Skeletal muscle satellite cell (primary cell): ENCODE measurements around the gene MSMP.
A peak's percentile ranks its signal among the peaks of the same experiment; 100 is the strongest.

ENCODE experiments used
- H3K27me3 ChIP-seq: 2 replicates; pipeline ENCODE4 v1.7.0; 2013; ENCODE audit warnings: low read length; ENCODE audit not compliant: control insufficient read depth, insufficient read depth
- H3K36me3 ChIP-seq: 2 replicates; pipeline ENCODE4 v1.7.0; 2013; ENCODE audit warnings: mild to moderate bottlenecking, control low read depth, low read length; ENCODE audit not compliant: insufficient read depth
- H3K4me1 ChIP-seq: 2 replicates; pipeline ENCODE4 v1.7.0; 2013; ENCODE audit warnings: low read length; ENCODE audit not compliant: control insufficient read depth, insufficient read depth
- H3K4me2 ChIP-seq: 2 replicates; pipeline ENCODE4 v1.7.0; 2013; ENCODE audit warnings: mild to moderate bottlenecking, low read length
- H3K4me3 ChIP-seq: 2 replicates; pipeline ENCODE4 v1.7.0; 2013; ENCODE audit warnings: low read length
- H3K9ac ChIP-seq: 2 replicates; pipeline ENCODE4 v1.7.0; 2013; ENCODE audit warnings: mild to moderate bottlenecking, low read depth, low read length, moderate library complexity
- H3K9me3 ChIP-seq: replicated peaks from 2 replicates; pipeline ENCODE4 v1.7.0; 2013; ENCODE audit warnings: mild to moderate bottlenecking, control low read depth, low read length

The MSMP gene

DNA sequence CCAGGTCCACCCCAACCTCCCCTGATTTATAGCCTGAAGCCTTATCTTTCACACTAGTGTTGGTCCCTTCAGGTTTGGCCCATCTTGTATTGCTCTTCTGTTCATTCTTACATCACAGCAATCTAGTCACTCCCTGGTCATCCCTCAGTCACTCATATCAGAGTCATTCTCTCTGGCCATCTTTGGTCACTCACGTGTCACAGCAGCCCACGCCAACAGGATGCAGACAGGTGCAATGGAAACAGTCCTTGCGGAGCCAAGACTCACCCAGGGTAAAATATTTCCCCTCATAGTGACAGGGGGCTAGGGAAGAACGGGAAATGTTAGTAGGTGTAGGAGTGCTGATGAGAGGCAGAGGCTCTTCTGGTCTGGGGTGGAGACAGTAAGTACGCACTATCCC is 610 bp downstream of the MSMP start:
- H3K36me3 ChIP-seq: peaks cover 43% of the 10 kb centered on the region

DNA sequence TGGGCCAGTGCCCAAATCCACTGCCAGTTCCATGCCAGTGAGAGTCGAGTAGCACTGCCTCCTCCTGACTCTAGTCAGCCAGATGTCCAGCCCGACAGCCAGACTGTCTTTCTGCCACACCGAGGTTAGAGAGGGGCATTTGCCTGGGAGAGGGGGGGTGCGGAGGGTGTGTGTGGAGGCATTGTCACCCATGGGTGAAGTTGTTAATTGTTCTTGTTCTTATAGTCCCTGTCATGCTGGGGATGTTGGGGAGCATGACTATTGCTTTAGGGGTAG is 3.9 kb downstream of the MSMP start:
- peaks cover 32% of the 10 kb centered on the region for H3K4me1 ChIP-seq
- peak overlapping the region; percentile 94 for H3K9ac ChIP-seq
- H3K36me3 ChIP-seq: peaks cover 43% of the 10 kb centered on the region
- H3K27me3 ChIP-seq: no peaks in the 10 kb centered on the region
- H3K9me3 ChIP-seq: no peaks in the 10 kb centered on the region
- peak overlapping the region; percentile 89 for H3K4me3 ChIP-seq
- peak overlapping the region; percentile 89 for H3K4me2 ChIP-seq

More for the DNA sequence above, 610 bp downstream of the MSMP start:
- no peaks in the 10 kb centered on the region for H3K27me3 ChIP-seq
- H3K9ac ChIP-seq: no peak overlapping the region
- no peak overlapping the region for H3K4me2 ChIP-seq
- no peaks in the 10 kb centered on the region for H3K9me3 ChIP-seq
- H3K4me1 ChIP-seq: peaks cover 25% of the 10 kb centered on the region
- H3K4me3 ChIP-seq: no peak overlapping the region

DNA sequence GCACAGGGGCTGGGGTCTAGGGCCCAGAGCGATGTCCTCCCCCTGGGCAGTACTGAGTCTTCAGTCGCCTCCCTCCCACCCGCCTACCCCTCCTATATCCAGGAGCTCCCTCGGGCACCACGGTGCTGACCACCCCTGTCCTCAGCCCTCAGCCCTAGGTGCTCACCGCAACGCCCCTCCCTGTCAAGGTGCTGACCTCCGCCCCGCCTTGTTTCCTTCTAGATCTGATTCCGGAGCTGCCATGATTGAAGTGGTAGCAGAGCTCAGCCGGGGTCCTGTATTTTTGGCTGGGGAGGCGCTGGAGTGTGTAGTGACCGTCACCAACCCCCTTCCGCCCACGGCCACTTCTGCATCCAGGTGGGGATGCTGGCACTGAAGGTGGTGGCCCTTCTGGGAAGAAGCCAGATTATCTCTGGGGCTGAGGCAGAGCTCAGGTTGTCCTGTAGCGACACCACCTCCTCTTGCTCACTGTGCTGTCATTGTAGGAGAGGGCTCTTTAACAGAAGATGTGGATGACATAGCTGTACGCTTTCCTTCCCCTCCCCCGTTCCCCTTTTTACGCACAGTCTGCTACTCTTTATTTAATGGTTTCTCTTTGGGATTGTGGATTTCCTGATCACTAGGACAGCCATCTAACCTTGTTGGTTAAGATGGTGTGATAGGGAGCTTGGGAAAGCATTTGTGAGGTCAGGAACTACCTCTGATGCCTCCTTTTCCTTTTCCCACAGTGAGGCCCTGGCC is 4.4 kb downstream of the MSMP start:
- Histone ChIP-seq H3K4me2 (peak overlapping the region; percentile 89), H3K36me3 (peaks cover 43% of the 10 kb centered on the region), H3K4me1 (peaks cover 32% of the 10 kb centered on the region), H3K27me3 (no peaks in the 10 kb centered on the region), H3K4me3 (peak overlapping the region; percentile 89), H3K9me3 (no peaks in the 10 kb centered on the region), H3K9ac (peak overlapping the region; percentile 94)

DNA sequence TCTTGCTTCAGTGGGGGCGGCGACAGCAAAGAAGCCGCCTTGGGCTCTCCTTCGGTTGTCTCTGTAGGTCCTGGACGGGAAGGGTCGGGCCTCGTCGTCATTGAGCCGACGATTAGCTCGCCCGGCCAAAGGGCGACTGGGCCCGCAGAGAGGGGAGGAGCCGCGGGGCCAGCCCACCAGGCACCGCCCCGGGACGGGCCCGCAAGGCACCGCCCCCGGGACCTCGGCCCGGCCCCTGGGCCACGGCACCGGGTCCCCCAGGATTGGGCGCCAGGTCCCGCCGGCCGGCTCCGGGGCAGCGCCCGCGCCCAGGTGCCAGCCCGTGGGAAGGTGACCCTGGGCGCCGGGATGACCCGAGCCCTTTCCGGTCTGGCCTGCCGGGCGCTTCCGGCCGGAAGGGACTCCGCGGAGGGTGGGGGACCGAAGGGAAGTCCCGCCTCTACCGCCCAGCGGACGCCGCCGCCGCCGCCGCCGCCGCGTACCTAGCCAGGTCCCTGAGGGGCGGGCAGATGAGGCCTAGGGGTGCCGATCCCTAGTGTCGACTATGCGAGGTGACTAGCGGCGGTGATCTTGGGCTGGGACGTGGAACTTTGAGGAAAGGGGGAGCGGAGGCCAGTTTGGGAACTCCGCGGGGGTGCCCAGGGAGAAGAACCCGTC is 5.1 kb downstream of the MSMP start, which contains the start of the genes GBA2 and RGP1:
TSS of gene GBA2 (minus strand) at position 371 of the 657 bp plus-strand sequence. CDS start 524 bp downstream, outside the sequence.
TSS of gene RGP1 (plus strand) at position 430 of the 657 bp plus-strand sequence. CDS start 469 bp downstream, outside the sequence.
- Histone ChIP-seq H3K9me3 (no peaks in the 10 kb centered on the region), H3K36me3 (peaks cover 45% of the 10 kb centered on the region)

DNA sequence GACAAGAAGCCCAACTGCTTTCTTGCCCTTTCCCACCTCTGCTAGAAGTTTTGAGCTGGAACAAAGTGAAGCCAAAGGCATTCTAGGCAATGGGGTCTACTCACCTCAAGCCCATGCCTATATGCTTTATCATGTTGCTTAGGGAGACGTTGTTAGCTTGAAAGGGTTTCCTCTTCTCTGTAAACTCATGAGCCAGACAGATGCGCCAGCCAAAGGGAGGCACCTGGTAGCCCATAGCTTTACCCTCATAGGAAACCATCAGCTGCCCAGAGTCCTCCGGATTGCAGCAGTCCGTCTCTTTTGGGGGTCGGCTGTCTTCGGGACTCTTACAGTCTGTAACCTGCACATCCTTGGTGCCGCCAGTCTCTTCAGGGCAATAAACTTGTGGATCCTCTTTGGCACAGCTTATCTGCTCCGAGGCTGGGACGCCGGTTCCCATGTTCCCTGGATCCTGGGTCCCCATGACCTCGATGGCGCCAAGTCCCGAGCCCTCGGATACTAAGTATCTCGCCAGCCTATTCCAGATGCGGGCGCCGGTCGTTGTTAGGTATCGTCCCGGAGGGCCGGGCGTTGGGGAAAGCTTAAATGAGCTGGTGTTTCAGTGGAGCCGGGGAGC is 5.7 kb downstream of the MSMP start:
- peak overlapping the region; percentile 89 for H3K4me2 ChIP-seq
- H3K27me3 ChIP-seq: no peaks in the 10 kb centered on the region
- peaks cover 45% of the 10 kb centered on the region for H3K36me3 ChIP-seq
- H3K4me3 ChIP-seq: peak overlapping the region; percentile 89
- peak overlapping the region; percentile 94 for H3K9ac ChIP-seq
- H3K9me3 ChIP-seq: no peaks in the 10 kb centered on the region
- peaks cover 32% of the 10 kb centered on the region for H3K4me1 ChIP-seq

More for the DNA sequence above, 5.1 kb downstream of the MSMP start, which contains the start of the genes GBA2 and RGP1:
- Histone ChIP-seq H3K27me3 (no peaks in the 10 kb centered on the region), H3K4me1 (peaks cover 32% of the 10 kb centered on the region), H3K4me2 (peak within 1 kb of the TSS; percentile 89), H3K9ac (peak within 1 kb of the TSS; percentile 94), H3K4me3 (peak within 1 kb of the TSS; percentile 89)

DNA sequence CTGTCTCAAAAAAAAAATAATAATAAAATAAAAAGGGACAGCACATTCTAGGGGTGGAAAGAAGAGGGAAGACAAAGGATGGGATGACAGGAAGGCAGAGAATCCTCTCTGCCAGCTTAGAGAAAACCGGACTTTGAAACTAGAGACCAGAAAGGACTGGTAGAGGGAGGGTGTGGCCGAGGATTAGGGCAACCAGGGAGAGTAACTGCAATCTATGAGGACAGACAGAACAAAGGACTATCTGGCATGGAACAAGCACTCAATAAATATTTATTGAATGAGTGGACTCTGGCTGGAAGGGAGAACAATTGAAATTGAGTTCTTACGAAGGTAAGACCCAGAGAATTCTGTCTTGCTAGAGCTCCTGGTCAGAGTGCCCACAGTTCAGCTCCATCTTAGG is 7.5 kb downstream of the MSMP start:
- Histone ChIP-seq H3K4me3 (peak overlapping the region; percentile 89), H3K9ac (peak overlapping the region; percentile 18), H3K36me3 (peaks cover 44% of the 10 kb centered on the region), H3K4me2 (peak overlapping the region; percentile 89), H3K27me3 (no peaks in the 10 kb centered on the region), H3K9me3 (no peaks in the 10 kb centered on the region), H3K4me1 (peaks cover 32% of the 10 kb centered on the region)

DNA sequence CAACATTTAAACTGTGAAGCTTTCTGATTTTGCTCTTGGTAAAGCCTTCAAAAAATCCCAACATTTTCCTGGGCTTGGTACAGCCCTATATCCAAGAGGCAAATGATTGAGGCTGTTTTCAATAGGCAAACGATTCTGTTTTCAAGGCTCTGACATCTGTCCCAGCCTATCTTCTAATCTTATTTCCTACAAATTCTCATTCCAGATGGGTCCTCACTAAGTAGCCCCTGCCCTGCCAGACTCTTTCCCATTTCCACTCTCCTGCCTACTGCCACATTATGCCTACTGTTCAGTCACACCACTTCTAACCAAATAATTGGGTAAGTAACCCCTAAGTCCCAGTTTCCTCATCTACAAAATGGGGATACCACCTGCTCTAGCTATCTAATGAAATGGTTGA is 8.5 kb downstream of the MSMP start:
- Histone ChIP-seq H3K36me3 (peaks cover 42% of the 10 kb centered on the region), H3K4me1 (peaks cover 32% of the 10 kb centered on the region)

DNA sequence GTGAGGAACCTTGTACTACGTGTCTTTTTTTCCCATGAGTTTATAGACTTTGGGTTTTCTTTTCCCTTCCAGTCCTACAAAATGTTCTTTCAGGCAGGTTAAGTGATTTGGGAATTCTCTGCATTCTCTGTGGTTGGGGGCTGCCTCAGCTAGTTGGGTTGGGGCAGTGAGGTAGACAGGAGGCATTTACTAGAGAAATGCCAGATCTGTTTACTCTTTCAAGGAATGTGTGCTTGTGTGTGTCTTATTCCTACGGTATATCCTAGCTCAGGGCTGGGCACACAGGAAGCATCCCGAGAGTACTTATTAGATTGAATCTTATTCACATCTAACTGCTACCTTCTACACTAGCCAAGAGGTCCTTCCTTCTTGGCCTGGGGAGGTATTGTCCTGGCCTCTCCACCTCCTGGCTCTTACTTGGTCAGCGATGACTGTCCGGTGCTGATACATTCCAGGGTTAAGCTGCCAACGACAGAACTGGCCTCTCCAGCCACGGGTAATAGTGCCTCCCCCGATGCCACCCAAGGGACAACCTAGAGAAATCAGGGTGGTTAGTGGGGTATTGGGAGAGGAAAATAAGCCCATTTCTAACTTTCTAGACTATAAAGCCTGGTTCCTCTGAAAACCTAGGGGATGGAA is 10.1 kb downstream of the MSMP start:
- Histone ChIP-seq H3K36me3 (peaks cover 55% of the 10 kb centered on the region), H3K4me2 (no peak overlapping the region), H3K9ac (no peak overlapping the region), H3K9me3 (no peaks in the 10 kb centered on the region), H3K4me1 (peaks cover 24% of the 10 kb centered on the region), H3K27me3 (no peaks in the 10 kb centered on the region), H3K4me3 (no peak overlapping the region)

More for the DNA sequence above, 8.5 kb downstream of the MSMP start:
- H3K9me3 ChIP-seq: no peaks in the 10 kb centered on the region
- H3K4me3 ChIP-seq: peak overlapping the region; percentile 89
- H3K4me2 ChIP-seq: peak overlapping the region; percentile 89
- H3K27me3 ChIP-seq: no peaks in the 10 kb centered on the region
- no peak overlapping the region for H3K9ac ChIP-seq

DNA sequence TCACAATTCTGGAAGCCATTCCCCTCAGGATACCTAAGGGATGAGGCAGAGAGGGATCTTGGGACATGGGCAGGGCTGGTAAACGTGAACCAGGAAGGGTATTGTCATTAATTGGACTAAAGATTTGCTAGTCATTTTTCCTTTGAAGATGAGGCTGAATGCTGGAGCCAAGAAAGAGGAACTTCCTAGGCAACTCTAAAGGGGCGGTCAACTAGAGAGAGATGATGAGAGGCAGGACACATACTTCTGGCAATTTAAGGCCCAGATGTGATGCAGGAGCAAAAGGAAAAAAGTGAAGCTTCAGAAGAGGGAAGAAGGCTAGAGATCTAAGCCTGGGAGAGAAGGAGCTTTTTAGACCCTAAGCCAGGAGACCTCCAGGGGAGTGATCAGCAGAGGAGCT is 10.6 kb downstream of the MSMP start:
- no peak overlapping the region for H3K4me3 ChIP-seq
- H3K4me2 ChIP-seq: no peak overlapping the region
- H3K27me3 ChIP-seq: no peaks in the 10 kb centered on the region
- no peak overlapping the region for H3K9ac ChIP-seq
- peaks cover 61% of the 10 kb centered on the region for H3K36me3 ChIP-seq
- peaks cover 24% of the 10 kb centered on the region for H3K4me1 ChIP-seq
- H3K9me3 ChIP-seq: no peaks in the 10 kb centered on the region

DNA sequence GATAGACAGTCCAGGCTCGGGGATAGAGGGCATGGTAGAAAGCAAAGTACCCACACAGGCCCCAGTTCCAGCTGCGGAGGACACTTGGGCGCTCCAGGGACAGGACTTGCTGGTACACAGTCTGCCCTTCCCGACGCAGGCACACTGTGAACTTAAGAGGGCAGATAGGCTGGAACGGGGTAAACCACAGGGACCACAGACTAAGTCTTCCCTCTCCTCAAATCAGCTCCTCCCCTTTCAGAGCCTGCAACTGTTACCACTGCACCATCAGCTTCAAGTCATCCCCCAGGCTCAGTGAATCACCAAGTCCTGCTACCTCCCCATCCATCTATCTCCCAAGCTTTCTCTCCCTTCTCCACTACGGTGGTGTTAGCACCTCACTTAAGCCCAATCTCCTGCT is 12.3 kb downstream of the MSMP start:
- Histone ChIP-seq H3K4me1 (peaks cover 13% of the 10 kb centered on the region), H3K4me2 (no peak overlapping the region), H3K27me3 (no peaks in the 10 kb centered on the region), H3K4me3 (no peak overlapping the region), H3K9me3 (no peaks in the 10 kb centered on the region), H3K36me3 (peaks cover 78% of the 10 kb centered on the region), H3K9ac (no peak overlapping the region)

DNA sequence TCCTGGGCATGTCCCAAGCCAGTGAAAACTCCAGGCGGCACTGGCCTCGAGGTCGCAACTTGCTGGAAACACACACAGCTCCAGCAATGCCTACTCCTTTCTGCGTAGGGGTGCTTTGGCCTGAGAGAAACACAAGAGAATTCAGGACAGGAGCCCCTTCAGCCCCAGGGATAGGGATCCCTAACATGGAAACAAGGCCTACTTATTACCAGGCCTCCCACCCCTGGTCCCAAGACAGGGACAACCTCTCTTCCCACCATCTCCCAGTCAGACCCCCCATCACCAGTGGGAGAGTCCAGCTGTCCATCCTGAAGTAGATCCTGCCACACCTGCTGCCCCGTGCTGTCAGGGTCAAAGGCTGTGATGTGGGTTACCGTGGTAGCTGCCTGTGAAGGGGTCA is 13.8 kb downstream of the MSMP start:
- Histone ChIP-seq H3K4me3 (no peak overlapping the region), H3K9ac (no peak overlapping the region)

More for the DNA sequence above, 13.8 kb downstream of the MSMP start:
- no peak overlapping the region for H3K4me2 ChIP-seq
- H3K9me3 ChIP-seq: no peaks in the 10 kb centered on the region
- no peaks in the 10 kb centered on the region for H3K4me1 ChIP-seq
- H3K27me3 ChIP-seq: no peaks in the 10 kb centered on the region
- H3K36me3 ChIP-seq: peaks cover 92% of the 10 kb centered on the region
